Activated CD8-positive, alpha-beta memory T cell treated with anti-CD3 and anti-CD28 coated beads, Interleukin-2, amount 50 U/mL, for 24 hours (primary cell): Measurements from ENCODE around the gene ARAP2.

Experiments
- DNase-seq: peaks from one replicate; pipeline ENCODE4 v3.0.0-alpha.2; 2020; ENCODE audit errors: extremely low read depth

ARAP2 gene

DNA sequence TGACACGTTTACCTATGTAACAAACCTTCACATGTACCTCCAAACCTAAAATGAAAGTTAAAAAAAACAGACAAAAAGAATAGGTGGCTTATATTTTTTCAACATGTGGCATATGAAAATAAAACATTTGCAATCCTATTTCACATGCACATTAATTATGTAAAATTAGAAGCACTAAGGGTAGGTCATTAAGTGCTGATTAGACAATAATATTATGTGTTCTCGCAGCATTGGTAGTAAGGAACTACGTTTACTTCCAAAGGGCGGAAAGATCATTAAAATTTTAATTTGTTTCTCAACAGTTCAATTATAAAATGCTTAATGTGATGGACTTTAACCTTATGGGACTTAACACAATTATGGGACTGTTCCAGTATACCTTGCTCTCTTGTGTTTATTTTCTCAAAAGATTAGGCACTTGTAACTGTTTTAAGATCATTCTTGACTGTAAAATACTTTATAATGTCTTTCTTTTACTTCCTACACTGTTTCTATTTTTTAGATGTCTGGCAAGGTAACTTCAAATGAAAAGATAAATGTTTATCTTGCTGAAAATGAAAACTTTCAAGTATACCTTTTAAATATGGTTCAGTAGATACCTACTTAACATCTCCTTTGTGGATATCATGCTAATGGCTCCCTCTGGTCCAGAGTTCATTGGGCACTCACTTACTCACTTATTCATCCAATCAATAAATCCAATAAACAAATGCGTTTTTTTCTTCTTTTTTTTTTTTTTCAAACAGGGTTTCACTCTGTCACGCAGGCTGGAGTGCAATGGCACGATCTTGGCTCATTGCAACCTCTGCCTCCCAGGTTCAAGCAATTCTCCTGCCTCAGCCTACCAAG, 202.0 kb downstream of the ARAP2 start:
- no peak for DNase-seq

DNA sequence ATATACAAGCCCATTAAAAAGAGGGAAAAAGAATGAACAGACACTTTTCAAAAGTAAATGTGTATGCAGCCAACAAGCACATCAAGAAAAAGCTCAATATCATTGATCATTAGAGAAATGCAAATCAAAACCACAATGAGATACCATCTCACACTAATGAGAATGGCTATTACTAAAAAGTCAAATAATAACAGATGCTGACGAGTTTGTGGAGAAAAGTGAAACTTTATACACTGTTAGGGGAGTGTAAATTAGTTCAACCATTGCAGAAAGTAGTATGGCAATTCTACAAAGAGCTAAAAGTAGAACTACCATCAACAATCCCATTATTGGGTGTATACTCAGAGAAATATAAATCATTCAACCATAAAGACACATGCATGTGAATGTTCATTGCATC, 203.0 kb downstream of the ARAP2 start:
- DNase-seq, result no peak

DNA sequence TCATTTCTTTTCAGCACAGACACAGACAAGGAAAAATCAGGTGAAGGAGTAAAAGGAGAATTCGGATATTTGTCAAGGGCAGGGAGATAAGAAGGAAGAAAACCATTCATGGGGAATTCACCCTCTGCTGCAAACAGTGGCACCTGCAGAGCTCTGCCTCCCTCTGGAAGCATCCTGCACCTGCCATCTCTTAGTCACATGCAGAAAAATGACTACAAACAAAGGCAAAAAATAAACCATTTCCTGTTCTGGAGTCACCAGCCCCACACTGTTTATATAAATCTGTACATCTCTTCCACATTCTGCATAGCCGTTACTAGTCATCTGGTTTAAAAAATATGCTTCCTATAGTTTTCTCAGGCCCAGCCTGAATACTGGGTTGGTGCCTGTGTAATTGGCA, 205.3 kb downstream of the ARAP2 start:
- no peak for DNase-seq

DNA sequence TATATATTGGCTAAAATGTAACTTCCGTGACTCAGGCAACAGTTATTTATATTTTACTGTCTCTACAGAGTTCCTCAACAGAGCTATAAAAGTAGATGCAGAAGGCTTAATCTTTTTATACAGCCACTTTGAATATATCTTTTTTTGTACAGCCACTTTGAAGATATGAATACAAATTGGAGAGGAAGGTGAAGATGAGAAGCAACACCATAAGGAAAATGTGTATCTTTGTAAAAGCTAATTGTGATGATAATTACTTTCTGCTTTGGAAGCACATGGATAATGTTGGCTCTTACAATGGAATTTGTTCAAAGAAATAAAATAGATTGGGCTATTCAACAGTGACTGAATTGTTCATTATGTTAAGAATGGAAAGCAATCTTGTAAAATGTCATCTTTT, 205.8 kb downstream of the ARAP2 start:
- no peak for DNase-seq

DNA sequence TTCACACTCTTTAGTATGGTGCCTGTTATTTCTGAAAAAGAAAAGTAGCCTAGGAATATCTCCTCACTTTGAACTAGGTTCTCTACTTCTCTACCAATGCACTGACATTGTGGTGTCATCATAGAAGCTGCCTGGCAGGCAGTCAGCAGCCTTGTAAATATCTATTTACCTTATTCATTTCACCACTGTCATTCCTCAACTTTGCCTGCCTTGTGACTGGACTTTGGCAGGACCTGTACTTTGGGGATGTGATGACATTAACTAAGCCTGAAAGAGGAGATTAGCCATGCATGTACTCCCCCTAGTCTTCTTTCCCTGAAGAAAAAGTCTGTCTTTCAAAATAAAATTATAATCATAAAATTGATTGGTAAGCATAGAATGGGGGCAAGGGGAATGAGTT, 207.2 kb downstream of the ARAP2 start:
- DNase-seq, result no peak

DNA sequence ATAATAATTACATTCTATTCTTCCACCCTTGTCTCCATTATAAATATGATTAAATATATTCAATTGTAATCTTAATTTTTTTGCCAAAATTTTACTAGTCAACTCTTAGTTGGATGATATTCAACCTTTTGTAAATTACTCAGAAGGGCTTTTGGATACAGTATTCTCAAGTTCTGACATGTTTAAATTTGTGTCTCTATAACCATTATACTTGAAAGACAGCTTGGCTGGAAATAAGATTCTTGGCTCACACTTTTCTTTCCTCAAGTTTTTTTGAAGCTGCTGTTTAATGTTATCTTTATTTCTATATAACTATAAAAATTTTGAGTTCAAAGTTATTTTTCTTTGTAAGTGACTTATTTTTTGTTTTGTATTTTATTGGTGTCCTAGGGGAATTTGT, 214.4 kb downstream of the ARAP2 start:
- no peak for DNase-seq

DNA sequence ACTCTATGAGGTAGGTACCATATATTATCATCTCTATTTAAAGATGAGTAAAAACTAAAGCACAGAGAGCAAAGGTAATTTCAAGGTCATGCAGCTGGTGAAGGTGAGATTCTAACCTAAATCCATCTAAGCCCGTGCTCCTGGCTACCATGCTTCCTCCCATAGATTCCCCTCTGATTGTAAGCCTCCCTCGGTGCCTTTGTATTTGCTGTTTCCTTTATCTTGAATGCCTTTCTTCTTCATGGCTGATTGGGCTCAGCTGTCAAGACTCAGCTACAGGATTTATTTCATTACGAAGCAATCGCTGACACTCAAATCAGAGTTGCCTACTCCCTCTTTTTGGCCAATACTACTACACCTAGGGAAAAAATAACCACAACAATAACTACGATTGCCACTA, 217.1 kb downstream of the ARAP2 start:
- no peak for DNase-seq

DNA sequence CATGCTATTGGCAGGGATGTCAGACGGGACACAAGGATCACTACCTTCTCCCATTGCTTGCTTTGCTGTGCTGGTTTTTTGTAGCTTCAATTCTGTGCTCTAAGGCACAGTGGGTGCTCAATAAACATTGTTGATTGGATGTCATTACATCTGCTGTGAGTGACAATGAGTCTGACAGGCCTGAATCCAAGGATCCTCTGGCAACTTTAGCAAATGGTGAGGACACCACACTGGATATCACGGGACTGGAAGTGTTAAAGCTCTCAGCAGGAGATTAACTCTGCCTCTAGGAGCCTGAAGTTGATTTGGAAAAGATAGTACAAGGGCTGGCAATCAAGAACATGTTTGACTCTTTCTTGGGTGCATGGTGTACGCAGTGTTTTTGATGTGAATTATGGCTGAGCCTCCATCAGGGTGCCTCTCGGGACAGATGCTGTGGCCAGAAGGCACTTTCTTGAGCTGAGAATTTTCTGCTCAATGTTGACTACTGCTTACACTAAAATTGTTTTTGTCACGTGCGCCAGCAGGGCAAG, 217.9 kb downstream of the ARAP2 start:
- no peak for DNase-seq

DNA sequence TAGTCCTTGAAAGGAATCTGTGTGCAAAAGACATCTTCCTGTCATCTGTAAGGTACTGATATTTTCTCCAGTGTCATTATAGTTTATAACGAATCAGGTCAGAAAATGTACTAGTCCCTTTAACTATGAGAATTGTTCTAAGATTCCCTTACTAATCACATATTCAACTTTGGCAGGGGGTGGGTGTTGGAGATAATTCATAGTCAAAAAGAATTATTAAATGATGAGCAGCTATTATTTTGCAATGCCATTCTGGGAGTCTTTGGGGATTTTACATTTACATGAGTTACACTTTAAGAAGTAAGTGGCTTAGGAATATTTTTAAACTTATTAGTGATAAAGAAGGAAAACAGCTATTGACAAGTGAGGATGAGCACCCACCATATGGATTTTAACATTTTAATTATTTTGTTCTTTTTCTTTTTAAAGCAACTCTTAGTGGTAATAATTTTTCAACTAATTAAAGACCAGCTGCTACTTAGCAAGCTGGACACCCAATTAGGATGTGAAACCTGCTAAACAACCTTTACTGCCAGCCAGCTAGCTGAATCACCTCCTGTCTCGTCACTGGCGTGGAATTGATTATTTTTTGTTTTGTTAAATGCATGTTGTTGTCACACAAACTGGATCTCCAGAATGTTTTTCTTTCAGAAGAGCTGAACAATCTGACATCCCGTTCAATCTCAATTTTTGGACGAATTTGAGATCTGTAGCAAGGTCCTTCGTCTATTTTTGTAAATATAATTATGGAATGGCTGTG, 219.2 kb downstream of the ARAP2 start:
- no peak for DNase-seq

DNA sequence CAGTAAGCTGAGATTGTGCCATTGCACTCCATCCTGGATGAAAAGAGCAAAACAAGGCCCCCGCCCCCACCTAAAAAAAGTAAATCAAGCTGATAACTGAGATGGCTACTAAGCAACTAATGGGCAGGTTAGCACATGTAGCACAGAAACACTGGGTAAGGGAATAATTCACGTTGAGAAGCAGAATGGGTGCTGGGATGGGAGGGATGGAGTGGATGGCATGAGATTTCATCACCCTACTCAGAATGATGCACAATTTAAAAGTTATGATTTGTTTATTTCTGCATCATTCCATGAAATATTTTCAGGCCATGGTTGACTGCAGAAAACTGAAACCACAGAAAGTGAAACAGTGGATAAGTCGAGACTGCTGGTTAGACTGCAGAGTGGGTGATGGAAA, 224.0 kb downstream of the ARAP2 start:
- no peak for DNase-seq
